Upper lobe of left lung (tissue), 6 donors: ENCODE data around the gene CACNB3. TPM values are rescaled to one million over a fixed set of nuclear protein-coding genes. Genes with fewer than 3 reads are reported as not detected.

Experiments used
- ATAC-seq, 2 donors: fragments of 200-7000 bp; cut with Tn5 transposase; one replicate each; pipeline ENCODE4 v1.9.1; 2022; ENCODE audit warnings: mild to moderate bottlenecking in 2 of 2, moderate library complexity in 2 of 2; ENCODE audit not compliant: low FRiP score in 2 of 2
- DNase-seq, 2 donors: peaks; one replicate each; pipeline ENCODE4 v3.0.0-alpha.2; 2019 to 2020
- H3K27ac ChIP-seq, 4 donors: fragments of 200-600 bp; sonication (generic); one replicate each; pipeline ENCODE4 v1.5.1; 2016 to 2019
- H3K27me3 ChIP-seq, 4 donors: fragments of 200-600 bp; sonication (generic); one replicate each; pipeline ENCODE4 v1.5.1; 2017 to 2019
- H3K36me3 ChIP-seq, 4 donors: fragments of 200-600 bp; sonication (generic); one replicate each; pipeline ENCODE4 v1.5.1; 2016 to 2019
- H3K4me1 ChIP-seq, 4 donors: fragments of 200-600 bp; sonication (generic); one replicate each; pipeline ENCODE4 v1.5.1; 2018 to 2019
- H3K4me3 ChIP-seq, 4 donors: fragments of 200-600 bp; sonication (generic); one replicate each; pipeline ENCODE4 v1.5.1; 2017 to 2019; ENCODE audit warnings: mild to moderate bottlenecking in 2 of 4, moderate library complexity in 1 of 4
- H3K9me3 ChIP-seq, 4 donors: fragments of 200-600 bp; sonication (generic); one replicate each; pipeline ENCODE4 v1.5.1; 2018 to 2019
- EP300 ChIP-seq, 4 donors: sonication (generic); formaldehyde crosslinking; IDR thresholded peaks; one replicate each; pipeline ENCODE4 v1.5.1; 2017; ENCODE audit warnings: antibody characterized with exemption in 4 of 4, control low read depth in 2 of 4
- POLR2A ChIP-seq, 4 donors: fragments of 450-650 bp; IDR thresholded peaks; one replicate each; pipeline ENCODE4 v1.5.1; 2016 to 2017; ENCODE audit warnings: antibody characterized with exemption in 4 of 4, mild to moderate bottlenecking in 2 of 4
- POLR2AphosphoS5 ChIP-seq, 2 donors: sonication (generic); formaldehyde crosslinking; IDR thresholded peaks; one replicate each; pipeline ENCODE4 v1.5.1; 2017; ENCODE audit warnings: antibody characterized with exemption in 2 of 2
- WGBS, 2 donors: methylation state at CpG; one replicate each; pipeline ENCODE4 v1.1.5; 2017 to 2018; 5-methylcytosine and 5-hydroxymethylcytosine counted together
- small RNA-seq, 4 donors: library from RNA; depleted of rRNA; stranded (forward); fragments of <200 nt; gene quantifications; one replicate each; pipeline ENCODE3, GENCODE V24; 2016
- total RNA-seq, 6 donors: library from RNA; depleted of rRNA in 4 of 6; stranded (reverse); fragments of >200 nt in 4 of 6; gene quantifications; one replicate each; pipeline versions ENCODE4 v1.1.0 to v1.2.1, GENCODE V29; 2016 to 2021
- TF ChIP-seq, protein P1 (sequence below), 6 experiments: fragments of 450-650 bp in 4 of 6; fragments of 200-600 bp in 2 of 6; sonication (generic) in 2 of 6; IDR thresholded peaks; one replicate each; pipeline ENCODE4 v1.5.1; 2016 to 2019; ENCODE audit warnings: antibody characterized with exemption in 6 of 6
- donor health status: DM: no; HTN: no; CAD: no; lungs with moderate emphysema.
- donor health status: DM: no; HTN: yes; CAD: no; lungs with severe emphysema.

Gene CACNB3
- total RNA-seq, 6 donors from 2014 or later: 9.1 to 21.2 (median 14.3) TPM

GRCh38 chr12:48875944-48876515, 57.7 kb downstream of the CACNB3 start:
- Histone ChIP-seq H3K4me3 (no peak overlapping the region), H3K27me3 (no peaks in the 10 kb centered on the region), H3K9me3 (no peaks in the 10 kb centered on the region), H3K27ac (no peak overlapping the region), H3K36me3 (no peaks in the 10 kb centered on the region), H3K4me1 (no peaks in the 10 kb centered on the region)
- ATAC-seq (no peak), DNase-seq (no peak)
- 76 to 77% methylated on average over 4 of the region's 4 CpGs for WGBS, 2 donors
- TF ChIP-seq POLR2AphosphoS5 (IDR thresholded peaks at IDR 0.05) (no peak), EP300 (IDR thresholded peaks at IDR 0.05) (no peak), POLR2A (IDR thresholded peaks at IDR 0.05) (no peak)
- TF ChIP-seq, protein P1, sequence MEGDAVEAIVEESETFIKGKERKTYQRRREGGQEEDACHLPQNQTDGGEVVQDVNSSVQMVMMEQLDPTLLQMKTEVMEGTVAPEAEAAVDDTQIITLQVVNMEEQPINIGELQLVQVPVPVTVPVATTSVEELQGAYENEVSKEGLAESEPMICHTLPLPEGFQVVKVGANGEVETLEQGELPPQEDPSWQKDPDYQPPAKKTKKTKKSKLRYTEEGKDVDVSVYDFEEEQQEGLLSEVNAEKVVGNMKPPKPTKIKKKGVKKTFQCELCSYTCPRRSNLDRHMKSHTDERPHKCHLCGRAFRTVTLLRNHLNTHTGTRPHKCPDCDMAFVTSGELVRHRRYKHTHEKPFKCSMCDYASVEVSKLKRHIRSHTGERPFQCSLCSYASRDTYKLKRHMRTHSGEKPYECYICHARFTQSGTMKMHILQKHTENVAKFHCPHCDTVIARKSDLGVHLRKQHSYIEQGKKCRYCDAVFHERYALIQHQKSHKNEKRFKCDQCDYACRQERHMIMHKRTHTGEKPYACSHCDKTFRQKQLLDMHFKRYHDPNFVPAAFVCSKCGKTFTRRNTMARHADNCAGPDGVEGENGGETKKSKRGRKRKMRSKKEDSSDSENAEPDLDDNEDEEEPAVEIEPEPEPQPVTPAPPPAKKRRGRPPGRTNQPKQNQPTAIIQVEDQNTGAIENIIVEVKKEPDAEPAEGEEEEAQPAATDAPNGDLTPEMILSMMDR (IDR thresholded peaks at IDR 0.05): no peak

Small RNAs within 50 kb of the gene (small RNA-seq; reads per million reads assigned to genes)
- gene MIR4701: 0 to 0.11 (median 0) reads per million in 4 donors
- gene RF00019: 0 reads per million in 4 donors

Other genes starting within 250 kb of the CACNB3 start
- gene LALBA, start 248.4 kb upstream of the CACNB3 start, total RNA-seq: not detected
- gene KANSL2, start 136.3 kb upstream of the CACNB3 start, total RNA-seq: 10 to 100 TPM; 13.2 to 60.5 (median 26.3) TPM
- gene CCNT1, start 101.8 kb upstream of the CACNB3 start, total RNA-seq: 10 to 100 TPM; 11.9 to 39.8 (median 26.6) TPM
- gene ADCY6, start 29.4 kb upstream of the CACNB3 start, total RNA-seq: 100 to 1,000 TPM in 1 of 6 donors, 10 to 100 TPM in 5; 26.0 to 113 (median 35.1) TPM
- 100 to 1,000 TPM in 1 of 6 donors, 10 to 100 TPM in 5; 64.5 to 163 (median 81.8) TPM for gene DDX23, start 33.7 kb downstream of the CACNB3 start, total RNA-seq
- 10 to 100 TPM in 4 of 6 donors, 1 to 10 TPM in 2; 7.2 to 23.0 (median 14.2) TPM for gene RND1, start 47.4 kb downstream of the CACNB3 start, total RNA-seq
- 10 to 100 TPM in 5 of 6 donors, 1 to 10 TPM in 1; 9.4 to 31.9 (median 19.3) TPM for gene FKBP11, start 107.0 kb downstream of the CACNB3 start, total RNA-seq
- gene ARF3, start 139.0 kb downstream of the CACNB3 start, total RNA-seq: 100 to 1,000 TPM in 3 of 6 donors, 10 to 100 TPM in 3; 67.4 to 178 (median 99.2) TPM
- 1 to 10 TPM in 1 of 6 donors, under 1 TPM in 2, not detected in 3; 0.69 to 2.2 (median 0.74) TPM for gene WNT10B, start 153.2 kb downstream of the CACNB3 start, total RNA-seq
- under 1 TPM in 1 of 6 donors, not detected in 5; 0.34 TPM for gene WNT1, start 159.8 kb downstream of the CACNB3 start, total RNA-seq
- under 1 TPM in 4 of 6 donors, not detected in 2; 0.13 to 0.30 (median 0.18) TPM for gene DDN, start 180.9 kb downstream of the CACNB3 start, total RNA-seq
- gene PRKAG1, start 200.3 kb downstream of the CACNB3 start, total RNA-seq: 10 to 100 TPM; 25.1 to 56.5 (median 42.0) TPM
- gene KMT2D, start 242.3 kb downstream of the CACNB3 start, total RNA-seq: 100 to 1,000 TPM in 5 of 6 donors, 10 to 100 TPM in 1; 91.5 to 250 (median 112) TPM